NCI-H2196 (cell line): ENCODE measurements around the gene IFNK.

Experiments used
- DNase-seq: peaks from one replicate; lab custom pipeline; 2025; ENCODE audit not compliant: unreplicated experiment; lab: John Stamatoyannopoulos, UW

The IFNK gene

GRCh38 chr9:27510780-27511179 lies 13.3 kb upstream of the IFNK start:
- no peak for DNase-seq

GRCh38 chr9:27511771-27512170 lies 12.3 kb upstream of the IFNK start:
- DNase-seq, result no peak

DNA sequence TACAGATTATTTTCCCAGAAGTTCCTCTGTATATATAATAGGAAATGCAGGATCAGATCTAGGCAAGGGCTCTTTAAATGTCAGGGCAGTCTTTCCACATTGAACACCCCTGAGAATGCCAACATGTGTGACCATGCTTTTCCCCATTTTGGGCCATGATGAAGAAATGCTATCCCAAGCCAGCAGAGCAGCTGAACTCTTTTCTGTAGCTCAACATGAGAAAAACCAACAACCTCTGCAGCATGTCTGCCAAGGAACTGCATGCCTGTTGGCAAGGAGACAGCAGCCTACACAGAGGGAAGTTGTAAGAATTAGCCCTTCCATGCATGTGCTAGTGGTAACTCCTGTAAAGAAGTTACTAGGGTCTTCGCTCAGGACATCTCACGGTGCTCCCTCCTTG lies 9.5 kb upstream of the IFNK start:
- DNase-seq, result no peak

DNA sequence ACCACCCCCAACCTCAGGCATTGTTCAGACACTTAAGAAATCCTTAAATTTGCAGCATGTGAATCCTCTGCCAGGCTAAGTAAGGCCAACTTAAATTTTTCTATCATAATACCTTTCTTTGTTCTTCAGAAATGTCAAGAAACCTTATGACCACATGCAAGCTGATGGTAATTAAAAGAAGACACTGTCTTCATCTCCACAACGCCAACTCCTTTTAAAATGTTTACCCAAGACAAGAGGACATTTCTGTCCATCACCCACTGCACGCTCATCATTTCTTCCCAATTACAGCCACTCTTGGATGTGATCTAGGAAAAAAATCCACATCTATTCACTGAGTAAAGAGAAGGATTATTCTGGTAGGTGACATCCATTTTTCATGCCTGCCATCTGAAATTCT lies 6.1 kb upstream of the IFNK start:
- no peak for DNase-seq

DNA sequence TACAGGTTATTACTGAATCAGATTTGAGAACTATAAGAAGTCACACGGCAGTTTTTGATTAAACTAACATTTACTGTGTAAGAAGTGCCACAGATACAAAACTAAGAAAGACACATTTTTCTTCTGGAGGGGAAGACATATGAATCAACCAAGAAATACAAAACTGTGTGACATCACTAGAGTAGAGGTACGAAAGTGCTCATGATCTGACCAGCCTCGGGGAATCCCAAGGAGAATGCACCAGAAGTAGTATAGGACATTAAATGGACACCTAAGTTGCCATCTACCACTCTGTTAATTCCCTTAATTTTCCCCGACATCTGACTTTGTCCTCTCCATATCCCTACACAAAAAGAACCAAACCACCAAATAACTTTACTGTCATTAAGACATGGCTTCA lies 5.3 kb upstream of the IFNK start:
- DNase-seq, result no peak

GRCh38 chr9:27519466-27520465 lies 4.3 kb upstream of the IFNK start:
- no peak for DNase-seq

- DNase-seq, result no peak
Observed at GRCh38 chr9:27520986-27521385, 3.1 kb upstream of the IFNK start.

DNA sequence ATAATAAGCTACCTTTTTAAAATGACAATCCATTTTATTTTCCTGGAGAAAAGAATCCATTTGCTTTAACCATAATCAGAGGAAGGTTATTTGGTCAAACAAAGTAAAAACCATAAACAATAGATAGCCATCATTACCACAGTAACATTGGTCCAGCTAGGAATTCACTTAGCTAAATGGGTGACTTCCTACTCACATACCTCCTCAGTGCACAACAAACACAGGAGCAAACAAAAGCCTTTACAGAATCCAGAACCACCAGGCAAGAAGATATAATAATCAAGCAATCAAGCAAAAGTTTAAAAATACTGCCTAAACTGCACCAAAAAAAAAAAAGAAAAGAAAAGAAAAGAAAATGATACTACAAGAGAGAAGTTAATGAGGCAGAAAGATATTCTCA lies 949 bp upstream of the IFNK start:
- no peak for DNase-seq

GRCh38 chr9:27527702-27528075 lies 3.6 kb downstream of the IFNK start:
- no peak for DNase-seq

- DNase-seq, result no peak
Observed at GRCh38 chr9:27528076-27528885, 4.2 kb downstream of the IFNK start.

- DNase-seq, result no peak
Observed at GRCh38 chr9:27528886-27529315, 4.8 kb downstream of the IFNK start.

DNA sequence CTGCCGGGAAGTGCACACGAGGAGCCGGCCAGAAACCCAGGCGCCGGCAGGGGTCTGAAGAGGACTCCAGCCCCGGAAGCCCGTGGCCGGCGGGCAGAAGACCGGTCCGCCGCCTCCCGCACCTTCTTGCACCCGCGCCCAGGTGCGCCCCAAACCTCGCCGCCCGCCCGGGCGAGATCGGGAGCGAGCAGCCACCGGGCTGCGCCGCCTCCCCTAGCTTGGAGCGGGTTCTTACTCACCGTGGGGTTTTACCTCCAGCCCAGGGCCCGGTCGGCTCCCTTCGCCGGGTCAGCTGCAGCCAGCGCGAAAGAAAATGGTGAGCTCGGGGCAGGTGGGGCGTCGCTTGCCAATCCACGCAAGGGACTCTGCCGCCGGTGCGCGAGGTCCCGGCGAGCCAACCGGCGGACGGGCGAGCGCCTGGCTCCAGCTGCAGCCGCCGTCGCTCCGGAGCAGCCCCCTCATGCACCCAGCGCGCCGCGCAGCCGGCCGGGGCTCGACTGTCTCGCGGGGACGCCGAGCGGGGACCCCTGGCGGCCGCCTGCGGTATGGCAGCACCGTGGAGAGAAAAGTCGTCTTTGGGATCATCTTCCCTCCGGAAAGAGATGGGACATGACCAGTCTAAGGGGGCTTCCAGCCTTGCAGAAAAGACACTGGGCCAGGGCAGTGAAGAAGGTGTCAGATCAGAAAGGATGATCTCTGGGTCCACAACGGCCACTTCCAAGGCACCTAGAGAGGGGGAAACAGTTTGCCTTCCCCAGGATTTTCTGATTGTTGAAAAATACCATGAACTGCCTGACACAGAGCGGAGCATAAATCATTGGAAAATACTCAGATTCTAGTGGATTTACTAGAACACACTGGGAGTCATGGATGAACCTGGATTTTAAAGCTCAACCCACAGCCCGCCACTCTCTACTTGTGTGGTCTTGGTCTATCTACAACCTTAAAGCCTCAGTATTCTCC lies 5.5 kb downstream of the IFNK start, which contains the start of gene MOB3B:
Gene MOB3B, minus strand, starts transcription at position 499 of the 963 bp plus-strand sequence. CDS start 74,264 bp downstream, outside the sequence.
- DNase-seq, result peak; percentile 63

GRCh38 chr9:27530915-27531755 lies 7.0 kb downstream of the IFNK start:
- DNase-seq, result no peak

DNA sequence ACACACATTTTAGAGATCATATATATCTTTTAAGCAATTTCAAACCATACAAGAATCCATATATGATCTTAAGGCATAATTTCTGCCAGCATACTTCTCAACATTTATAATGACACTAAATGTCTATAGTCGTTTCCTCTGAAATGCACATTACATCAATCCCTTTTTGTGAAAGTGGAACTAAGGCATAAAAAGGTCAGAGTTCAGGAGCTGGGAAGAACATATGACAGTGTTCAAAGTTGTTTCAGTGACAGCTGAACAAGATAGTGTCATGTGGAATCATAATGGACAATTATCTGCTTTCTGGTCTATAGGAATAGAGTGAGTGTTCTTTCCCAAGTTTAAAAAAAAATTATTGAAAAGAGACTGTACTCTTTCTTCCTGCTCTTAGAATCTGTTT lies 8.0 kb downstream of the IFNK start:
- no peak for DNase-seq

GRCh38 chr9:27533311-27533710 lies 9.2 kb downstream of the IFNK start:
- DNase-seq, result no peak

DNA sequence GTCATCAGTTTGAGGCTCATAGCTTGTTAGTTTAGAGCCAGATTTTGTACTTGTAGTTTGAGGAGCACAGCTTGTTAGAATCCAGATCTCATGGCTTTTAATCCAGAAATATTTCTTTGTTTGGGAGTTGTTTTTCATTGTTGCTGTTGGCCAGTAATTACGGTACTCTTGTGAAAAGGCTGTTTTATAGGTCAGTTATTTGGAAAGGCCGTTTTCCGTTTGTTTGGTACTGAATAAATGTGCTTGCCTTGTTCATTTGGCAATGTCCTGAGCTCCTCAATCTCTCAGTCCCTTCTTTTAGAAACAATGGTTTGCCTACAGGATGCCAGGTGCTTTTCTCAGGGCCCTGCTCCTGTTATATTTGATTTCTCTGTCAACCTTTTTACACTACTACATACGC lies 10.0 kb downstream of the IFNK start:
- DNase-seq, result no peak

DNA sequence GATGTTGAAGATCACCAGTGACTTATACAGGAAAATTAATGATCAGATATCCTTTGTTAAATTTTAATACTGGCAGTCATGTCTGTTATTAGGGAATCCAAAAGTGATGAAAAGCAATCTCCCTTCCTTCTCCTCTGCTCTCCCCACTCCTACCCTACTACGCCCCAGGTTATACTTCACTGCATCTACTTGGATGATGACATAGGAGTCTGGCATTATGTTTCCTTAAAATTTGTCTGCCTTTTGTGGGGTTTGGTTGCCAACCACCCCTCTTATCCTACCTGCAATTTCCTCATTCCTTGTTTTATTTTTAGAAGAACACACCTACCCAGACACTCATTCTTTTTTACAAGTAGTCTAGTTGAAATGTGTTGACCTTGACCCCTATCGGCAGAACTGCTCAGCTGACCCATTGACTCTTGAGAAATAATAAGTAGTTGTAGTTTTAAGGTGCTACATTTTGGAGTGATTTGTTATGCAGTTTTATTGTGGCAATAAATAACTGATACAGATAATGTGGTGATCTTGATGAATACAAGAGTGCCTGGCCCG lies 10.6 kb downstream of the IFNK start:
- no peak for DNase-seq

- no peak for DNase-seq
Observed at GRCh38 chr9:27535701-27536118, 11.6 kb downstream of the IFNK start.

DNA sequence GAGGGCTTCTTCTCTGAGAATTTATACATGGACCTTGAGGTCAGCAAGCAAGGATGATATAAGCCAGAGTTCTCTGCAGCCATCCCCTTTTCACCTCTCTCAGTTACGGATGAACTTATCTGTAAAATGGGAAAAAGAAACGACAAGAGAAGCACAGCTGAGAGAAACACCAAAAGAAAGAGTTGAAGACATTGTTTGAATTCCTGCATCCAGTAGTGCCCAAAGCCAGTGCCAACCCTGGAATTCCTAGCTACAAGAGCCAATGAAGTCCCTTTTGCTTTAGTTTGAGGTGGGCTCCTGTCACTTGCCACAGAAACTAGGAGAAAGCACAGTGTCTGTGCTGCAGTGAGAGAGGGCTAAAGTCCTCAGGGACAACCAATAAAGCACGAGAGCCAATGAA lies 12.1 kb downstream of the IFNK start:
- no peak for DNase-seq
